ENCODE results near the gene TXNDC11.

Gene TXNDC11

GRCh38 chr16:11686713-11687380 is 55.8 kb downstream of the TXNDC11 start:
- DNase-seq = no peak

DNA sequence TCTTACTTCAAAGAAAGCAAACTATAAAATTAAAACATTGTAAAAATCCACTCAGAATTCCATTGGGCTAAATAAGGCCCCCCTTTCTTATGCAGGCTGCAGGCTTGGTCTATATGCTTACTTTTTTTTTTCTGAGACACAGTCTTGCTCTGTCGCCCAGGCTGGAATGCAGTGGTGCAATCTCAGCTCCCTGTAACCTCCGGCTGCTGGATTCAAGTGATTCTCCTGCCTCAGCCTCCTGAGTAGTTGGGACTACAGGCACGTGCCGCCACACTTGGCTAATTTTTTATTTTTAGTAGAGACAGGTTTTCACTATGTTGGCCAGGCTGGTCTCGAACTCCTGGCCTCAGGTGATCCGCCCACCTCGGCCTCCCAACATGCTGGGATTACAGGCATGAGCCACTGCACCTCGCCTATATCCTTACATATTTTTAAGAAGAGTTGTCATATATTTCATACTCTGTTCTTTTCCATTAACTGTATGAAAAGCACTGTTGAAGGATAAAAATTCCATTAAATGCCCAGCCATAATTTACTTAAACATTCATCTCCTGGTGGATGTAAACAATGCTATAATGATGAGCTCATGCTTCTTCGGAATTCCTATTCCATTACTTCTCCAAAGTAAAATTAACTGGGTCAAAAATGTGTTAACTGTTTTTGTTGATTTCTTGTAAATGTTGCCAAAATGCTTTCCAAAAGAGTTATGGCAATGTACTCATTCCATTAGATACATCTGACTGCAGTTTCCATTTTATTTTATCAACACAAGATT is 56.6 kb downstream of the TXNDC11 start:
- no peak for DNase-seq

- no peak for DNase-seq
These were observed 58.2 kb downstream of the TXNDC11 start for GRCh38 chr16:11684231-11685025.

DNA sequence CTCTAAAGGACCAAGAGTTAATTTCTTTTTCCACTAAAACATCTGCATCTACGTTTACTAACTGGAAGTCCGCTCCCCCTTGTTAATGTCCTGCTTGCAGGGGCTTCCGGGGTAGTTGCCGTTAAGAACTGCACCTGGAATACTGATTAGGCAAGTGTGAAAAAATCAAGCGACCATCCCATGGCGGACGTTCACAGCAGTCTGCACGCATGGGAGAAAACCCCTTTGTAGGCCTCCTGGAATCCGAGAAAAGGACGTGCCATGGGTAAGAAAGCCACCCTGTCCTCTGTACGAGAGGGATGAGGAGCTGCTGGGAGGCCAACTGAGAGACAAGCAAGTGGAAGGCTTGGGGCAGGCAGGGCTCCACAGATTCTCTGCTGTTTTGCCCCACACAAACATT is 59.5 kb downstream of the TXNDC11 start:
- no peak for DNase-seq

GRCh38 chr16:11682655-11683096 is 60.0 kb downstream of the TXNDC11 start:
- no peak for DNase-seq

DNA sequence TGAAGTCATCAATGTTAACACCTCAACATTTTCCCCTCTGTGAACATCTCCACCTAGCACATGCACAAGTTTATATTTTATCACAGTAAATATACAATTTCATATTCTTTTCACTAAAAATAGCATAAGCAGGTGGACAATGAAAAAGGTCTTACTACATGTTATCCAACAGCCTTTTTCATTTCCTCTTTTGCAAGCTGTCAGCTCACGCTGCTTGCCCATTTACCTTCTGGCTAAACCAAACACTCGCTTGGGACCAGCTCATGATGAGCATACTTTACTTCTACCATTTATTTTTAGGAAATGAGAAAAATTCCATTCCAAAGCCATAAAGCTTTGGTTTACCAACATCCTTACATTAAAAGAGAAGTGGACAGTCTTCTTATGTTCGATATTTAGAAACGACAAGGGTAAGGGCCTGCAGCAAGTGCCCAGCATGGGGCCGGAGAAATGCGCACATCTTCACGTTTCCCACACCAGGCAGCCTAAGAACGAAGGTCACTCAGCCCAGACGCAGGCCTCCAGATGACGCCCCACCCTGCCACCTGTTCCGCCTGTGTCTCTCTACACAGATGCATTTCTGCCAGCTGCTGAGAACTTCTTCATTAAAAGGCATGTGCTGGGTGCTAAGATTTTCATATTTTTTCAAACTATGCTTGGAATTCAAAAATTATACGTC is 60.5 kb downstream of the TXNDC11 start:
- DNase-seq = no peak

GRCh38 chr16:11681556-11681955 is 61.1 kb downstream of the TXNDC11 start:
- no peak for DNase-seq

DNA sequence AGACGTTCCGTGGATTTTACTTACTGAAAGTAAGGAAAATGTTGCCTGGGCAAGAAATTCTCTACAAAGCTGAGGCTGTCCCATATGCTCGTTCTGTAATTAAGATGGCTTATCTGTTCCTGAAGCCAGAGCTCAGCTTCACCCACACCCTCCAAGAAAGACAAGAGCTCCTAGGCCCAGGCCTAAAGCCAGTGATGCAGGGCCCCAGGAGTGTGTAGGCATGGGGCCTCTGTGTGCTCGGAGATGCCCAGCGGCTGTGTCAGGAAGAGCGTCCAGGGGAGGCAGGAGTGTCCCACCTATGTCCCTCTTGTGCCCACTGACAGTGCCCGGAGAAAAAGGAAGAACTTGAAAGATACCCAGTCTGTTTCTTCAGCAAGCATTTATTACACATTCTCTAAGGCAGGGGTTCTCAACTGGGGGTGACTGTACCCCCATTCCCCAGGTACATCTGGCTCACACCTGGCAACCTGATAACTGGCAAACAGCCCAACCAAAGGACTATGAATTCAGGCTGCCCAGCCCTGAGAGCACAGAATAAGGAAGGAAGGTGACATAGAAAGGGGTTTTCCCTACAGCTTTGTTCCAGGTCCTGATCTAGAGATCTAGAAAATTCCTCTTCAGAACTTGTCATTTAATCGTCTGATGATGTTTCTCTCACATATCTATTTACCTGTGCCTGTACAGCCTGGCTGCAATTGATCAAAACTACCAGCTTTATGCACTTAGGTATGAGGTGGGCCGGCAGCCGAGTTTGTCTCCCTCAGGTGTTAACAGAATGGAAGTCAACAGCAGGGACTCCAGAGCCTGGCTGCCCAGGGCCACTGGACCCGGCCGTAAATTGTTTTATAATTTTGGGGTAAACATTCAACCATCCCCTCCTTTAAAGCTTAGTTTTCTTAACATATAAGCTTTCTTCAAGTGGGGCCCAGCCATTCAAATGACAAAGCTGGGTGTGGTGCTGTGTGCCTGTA is 62.4 kb downstream of the TXNDC11 start:
- DNase-seq = no peak

DNA sequence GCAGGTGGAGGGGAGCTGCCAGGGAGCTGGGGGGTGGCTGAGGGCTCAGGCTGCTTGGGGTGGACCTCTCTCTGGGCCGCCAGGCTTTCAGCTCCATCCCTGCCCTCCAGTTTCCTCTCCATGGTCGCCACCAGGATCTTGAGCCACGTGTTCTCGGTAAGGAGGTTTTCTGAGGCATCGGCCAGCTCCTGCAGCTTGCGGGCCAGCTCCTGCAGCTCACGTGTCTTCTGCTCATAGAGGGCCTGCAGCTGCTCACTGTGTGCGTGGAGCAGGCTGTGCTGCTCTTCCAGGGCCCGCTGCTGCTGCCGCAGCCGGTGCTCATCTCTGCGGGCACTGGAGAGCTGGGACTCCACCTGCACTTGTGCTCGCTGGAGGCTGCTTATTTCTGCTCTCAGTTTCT is 63.4 kb downstream of the TXNDC11 start:
- no peak for DNase-seq

DNA sequence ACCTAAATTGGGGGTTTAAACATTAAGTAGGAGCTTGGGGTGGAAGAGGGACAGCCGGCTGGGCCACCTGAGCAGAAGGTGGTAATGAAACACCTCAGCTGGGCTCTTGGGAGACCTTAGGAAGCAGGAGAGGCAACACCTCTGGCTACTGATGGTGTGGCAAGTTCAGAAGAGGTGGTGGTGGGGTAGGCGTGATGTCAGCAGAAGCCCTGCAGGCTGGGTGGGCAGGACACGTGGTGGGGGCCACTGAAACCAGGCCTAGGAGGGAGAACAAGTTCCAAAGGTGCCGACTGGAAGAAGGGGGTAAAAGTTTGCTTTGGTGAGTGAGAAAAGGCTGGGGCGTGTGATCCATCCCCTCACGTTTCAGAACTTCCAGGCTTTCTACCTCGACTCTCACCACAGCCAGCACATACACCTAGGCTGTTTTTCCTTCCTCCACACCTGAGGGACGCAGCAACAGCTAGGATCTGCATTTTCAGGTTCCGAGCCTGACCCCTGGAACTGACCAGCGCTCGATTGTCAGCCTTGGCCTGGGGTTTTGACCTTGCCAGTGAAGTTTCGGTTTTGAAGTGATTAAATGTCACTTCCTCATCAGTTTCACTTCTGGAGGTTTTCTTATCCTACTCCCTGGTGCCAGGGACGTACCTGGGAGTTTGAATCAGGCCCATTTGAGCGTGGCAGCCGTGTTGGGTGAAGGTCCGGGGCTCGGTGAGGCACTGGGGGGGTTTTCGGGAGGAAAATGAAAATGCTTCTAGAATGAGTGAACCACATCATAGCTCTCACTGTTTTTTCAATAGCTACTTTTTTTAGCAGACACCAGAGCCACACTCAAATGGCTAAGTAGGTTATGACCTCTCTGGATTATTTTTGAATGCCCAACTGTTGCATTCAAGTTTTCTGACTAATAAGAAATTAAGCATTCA is 64.4 kb downstream of the TXNDC11 start:
- no peak for DNase-seq

GRCh38 chr16:11677451-11677951 is 65.2 kb downstream of the TXNDC11 start:
- no peak for DNase-seq

- no peak for DNase-seq
These were observed 65.9 kb downstream of the TXNDC11 start for GRCh38 chr16:11676799-11677198.

DNA sequence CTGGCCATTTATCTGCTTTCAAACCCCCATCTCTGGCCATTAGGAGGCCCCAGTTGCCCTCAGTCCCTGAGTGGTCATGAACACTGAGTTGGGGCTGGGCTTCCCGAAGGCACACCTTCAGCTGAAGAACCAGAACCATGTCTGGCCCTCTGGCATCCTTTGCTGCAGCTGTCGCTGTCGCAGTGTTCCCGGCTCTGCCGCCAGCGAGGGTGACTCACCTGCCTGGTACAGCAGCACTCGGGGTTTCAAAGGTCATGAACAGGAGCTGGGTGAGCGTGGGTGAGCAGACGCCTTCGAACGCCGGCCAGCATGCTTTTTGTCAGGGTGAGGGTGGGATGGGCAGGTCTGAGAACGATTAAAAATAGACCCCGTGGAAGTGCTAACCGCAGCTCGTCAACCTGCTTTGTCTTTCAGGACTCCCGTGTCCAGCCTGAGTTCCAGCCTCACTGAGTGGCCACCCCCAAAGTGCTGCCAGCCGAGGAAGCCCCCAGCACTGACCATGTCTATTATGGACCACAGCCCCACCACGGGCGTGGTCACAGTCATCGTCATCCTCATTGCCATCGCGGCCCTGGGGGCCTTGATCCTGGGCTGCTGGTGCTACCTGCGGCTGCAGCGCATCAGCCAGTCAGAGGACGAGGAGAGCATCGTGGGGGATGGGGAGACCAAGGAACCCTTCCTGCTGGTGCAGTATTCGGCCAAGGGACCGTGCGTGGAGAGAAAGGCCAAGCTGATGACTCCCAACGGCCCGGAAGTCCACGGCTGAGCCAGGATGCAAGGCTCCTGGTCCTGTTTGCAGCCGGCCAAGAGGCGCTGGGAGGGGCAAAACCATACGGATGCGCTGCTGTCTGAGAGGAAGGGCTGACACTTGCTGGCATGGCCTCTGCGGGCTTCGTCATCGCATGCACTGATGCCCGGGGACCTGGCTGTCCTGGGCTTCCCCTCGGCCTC is 66.8 kb downstream of the TXNDC11 start:
- no peak for DNase-seq

DNA sequence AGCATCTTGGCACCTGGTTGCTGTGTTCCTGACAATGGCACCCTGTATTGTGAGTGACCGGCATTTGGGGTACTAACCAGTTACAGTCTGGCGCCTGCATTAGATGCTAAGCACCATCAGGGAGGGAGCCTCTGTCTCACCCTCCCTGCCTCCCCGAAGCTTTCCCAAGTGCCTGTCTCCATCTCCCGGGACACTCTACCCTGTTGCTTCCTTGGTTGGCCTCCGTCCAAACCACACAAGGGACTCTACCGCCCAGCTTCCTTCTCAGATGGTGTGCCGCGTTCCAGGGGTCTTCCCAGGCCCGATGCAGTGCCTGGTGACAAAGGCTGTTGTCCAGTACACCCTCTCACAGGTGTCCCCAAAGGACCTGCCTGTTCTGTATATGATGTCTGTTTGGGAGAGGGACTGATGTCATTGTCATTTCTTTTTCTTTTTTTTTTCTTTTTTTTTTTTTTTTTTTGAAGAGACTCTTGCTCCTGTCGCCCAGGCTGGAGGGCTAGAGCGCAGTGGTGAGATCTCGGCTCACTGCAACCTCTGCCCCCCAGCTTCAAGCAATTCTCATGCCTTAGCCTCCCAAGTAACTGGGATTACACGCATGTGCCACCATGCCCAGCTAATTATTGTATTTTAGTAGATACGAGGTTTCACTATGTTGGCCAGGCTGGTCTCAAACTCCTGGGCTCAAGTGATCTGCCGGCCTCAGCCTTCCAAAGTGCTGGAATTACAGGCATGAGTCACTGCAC is 67.7 kb downstream of the TXNDC11 start:
- DNase-seq = no peak

- no peak for DNase-seq
These were observed 68.4 kb downstream of the TXNDC11 start for GRCh38 chr16:11674001-11674817.

- no peak for DNase-seq
These were observed 69.3 kb downstream of the TXNDC11 start for GRCh38 chr16:11673091-11674000.

All from activated CD8-positive, alpha-beta memory T cell treated with anti-CD3 and anti-CD28 coated beads, Interleukin-2, amount 50 U/mL, for 48 hours (primary cell).